Neural cell (in vitro differentiated cells): Measurements from ENCODE around the gene DZIP1L.

Source experiments
- CTCF ChIP-seq: fragments of 450-650 bp; IDR thresholded peaks from 2 replicates; pipeline ENCODE4 v1.5.1; 2014; ENCODE audit warnings: antibody characterized with exemption, mild to moderate bottlenecking, moderate library complexity; ENCODE audit not compliant: poor library complexity, severe bottlenecking
- POLR2AphosphoS5 ChIP-seq: IDR thresholded peaks from 2 replicates; pipeline ENCODE4 v1.6.1; 2012
- REST ChIP-seq: IDR thresholded peaks from 2 replicates; pipeline ENCODE4 v1.6.1; 2012; ENCODE audit warnings: borderline replicate concordance

GRCh38 chr3:138036572-138036971 lies 78.8 kb downstream of the DZIP1L start:
- TF ChIP-seq POLR2AphosphoS5 = no peak
- TF ChIP-seq CTCF = no peak
- no peak for TF ChIP-seq REST
